Naive B cell (primary cell): ENCODE data around the gene GALNT7. TPM values are rescaled to one million over a fixed set of nuclear protein-coding genes. Genes with fewer than 3 reads are reported as not detected.

Source experiments
- ATAC-seq, 2 donors: fragments of 150-1000 bp; cut with Tn5 transposase; 2 replicates each; pipeline ENCODE4 v1.10.0; 2021; ENCODE audit warnings: low read depth in 2 of 2, mild to moderate bottlenecking in 2 of 2, moderate library complexity in 2 of 2
- DNase-seq: peaks from one replicate; pipeline ENCODE4 v3.0.0; 2022
- H3K27ac Mint-ChIP-seq, 6 donors: one replicate each; pipeline ENCODE4 v1.8.0; 2020 to 2022; ENCODE audit warnings: mild to moderate bottlenecking in 6 of 6, mixed read lengths in 6 of 6, moderate library complexity in 5 of 6, inconsistent platforms in 2 of 6
- H3K27me3 Mint-ChIP-seq, 3 donors: one replicate each; pipeline ENCODE4 v1.8.0; 2021 to 2022; ENCODE audit warnings: mixed read lengths in 3 of 3, mild to moderate bottlenecking in 1 of 3
- H3K36me3 Mint-ChIP-seq, 2 donors: one replicate each; pipeline ENCODE4 v1.8.0; 2020 to 2022; ENCODE audit warnings: mixed read lengths in 2 of 2, inconsistent platforms in 1 of 2, mild to moderate bottlenecking in 1 of 2
- H3K4me1 Mint-ChIP-seq, 3 donors: one replicate each; pipeline ENCODE4 v1.8.0; 2020 to 2022; ENCODE audit warnings: mixed read lengths in 3 of 3, inconsistent platforms in 1 of 3, mild to moderate bottlenecking in 1 of 3, moderate library complexity in 1 of 3
- H3K4me3 Mint-ChIP-seq, 8 donors: one replicate each; pipeline ENCODE4 v1.8.0; 2020 to 2022; ENCODE audit warnings: mild to moderate bottlenecking in 8 of 8, mixed read lengths in 8 of 8, moderate library complexity in 8 of 8, inconsistent platforms in 2 of 8
- H3K9me3 Mint-ChIP-seq, 7 donors: one replicate each; pipeline ENCODE4 v1.8.0; 2020 to 2022; ENCODE audit warnings: mixed read lengths in 7 of 7, mild to moderate bottlenecking in 5 of 7, inconsistent platforms in 2 of 7, moderate library complexity in 1 of 7
- polyA plus RNA-seq, 6 donors: library from polyadenylated mRNA; unstranded; fragments of 300-500 nt; fragmentation: Illumina TruSeq; gene quantifications; one replicate each; pipeline ENCODE4 v1.2.3, GENCODE V29; 2021; ENCODE audit warnings: low read depth in 6 of 6

GALNT7 gene
- polyA plus RNA-seq, 6 donors from 2014 or later, result 2.8 to 12.6 (median 11.9) TPM

GRCh38 chr4:173189117-173189693 is 20.6 kb downstream of the GALNT7 start:
- Mint-ChIP-seq H3K9me3 (no peaks in the 10 kb centered on the region), H3K27me3 (no peaks in the 10 kb centered on the region), H3K4me3 (no peak overlapping the region), H3K36me3 (no peaks in the 10 kb centered on the region), H3K4me1 (peaks cover 57 to 65% (median 60%) of the 10 kb centered on the region in 3 donors), H3K27ac (peak overlapping the region in 2 of 6 donors; percentile 25 to 83)
- DNase-seq (no peak), ATAC-seq (no peak)

GRCh38 chr4:173191623-173192041 is 23.0 kb downstream of the GALNT7 start:
- Mint-ChIP-seq H3K36me3 (no peaks in the 10 kb centered on the region), H3K27ac (peak overlapping the region in 2 of 6 donors; percentile 46 to 51), H3K4me3 (no peak overlapping the region), H3K27me3 (no peaks in the 10 kb centered on the region), H3K9me3 (no peaks in the 10 kb centered on the region), H3K4me1 (peaks cover 46 to 65% (median 56%) of the 10 kb centered on the region in 3 donors)
- ATAC-seq (no peak), DNase-seq (no peak)

GRCh38 chr4:173192375-173193162 is 24.0 kb downstream of the GALNT7 start:
- peaks cover 48 to 61% (median 55%) of the 10 kb centered on the region in 3 donors for H3K4me1 Mint-ChIP-seq
- H3K9me3 Mint-ChIP-seq, result no peaks in the 10 kb centered on the region
- no peaks in the 10 kb centered on the region for H3K36me3 Mint-ChIP-seq
- ATAC-seq, result peak; percentile 28 to 52
- no peaks in the 10 kb centered on the region for H3K27me3 Mint-ChIP-seq
- DNase-seq, result no peak
- H3K27ac Mint-ChIP-seq, result peak overlapping the region in 4 of 6 donors; percentile 1 to 83 (median 31)
- H3K4me3 Mint-ChIP-seq, result peak overlapping the region in 1 of 8 donors; percentile 43

DNA sequence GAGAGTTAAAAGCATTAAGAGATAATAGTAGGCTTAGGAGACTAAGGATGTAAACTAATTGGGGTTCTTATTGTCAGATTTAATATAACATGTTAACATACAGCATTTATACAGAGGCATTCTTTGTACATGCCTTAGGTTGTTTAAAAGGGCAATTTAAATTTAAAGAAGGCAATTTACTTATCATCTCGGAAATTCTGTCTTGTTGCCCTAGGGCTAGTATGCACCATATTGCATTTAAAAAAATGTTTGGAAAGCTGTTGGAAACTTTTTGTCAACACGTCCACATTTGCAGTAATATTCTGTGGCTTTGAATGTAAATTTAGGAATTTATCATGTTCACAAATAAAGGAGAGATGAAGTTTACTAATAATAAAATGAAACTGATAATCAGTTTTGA is 25.5 kb downstream of the GALNT7 start:
- peak overlapping the region in 1 of 8 donors; percentile 43 for H3K4me3 Mint-ChIP-seq
- ATAC-seq (no peak), DNase-seq (no peak)
- peaks cover 46 to 56% (median 48%) of the 10 kb centered on the region in 3 donors for H3K4me1 Mint-ChIP-seq
- H3K27me3 Mint-ChIP-seq, result no peaks in the 10 kb centered on the region
- H3K9me3 Mint-ChIP-seq, result no peaks in the 10 kb centered on the region
- H3K27ac Mint-ChIP-seq, result peak overlapping the region in 1 of 6 donors; percentile 71
- H3K36me3 Mint-ChIP-seq, result no peaks in the 10 kb centered on the region

DNA sequence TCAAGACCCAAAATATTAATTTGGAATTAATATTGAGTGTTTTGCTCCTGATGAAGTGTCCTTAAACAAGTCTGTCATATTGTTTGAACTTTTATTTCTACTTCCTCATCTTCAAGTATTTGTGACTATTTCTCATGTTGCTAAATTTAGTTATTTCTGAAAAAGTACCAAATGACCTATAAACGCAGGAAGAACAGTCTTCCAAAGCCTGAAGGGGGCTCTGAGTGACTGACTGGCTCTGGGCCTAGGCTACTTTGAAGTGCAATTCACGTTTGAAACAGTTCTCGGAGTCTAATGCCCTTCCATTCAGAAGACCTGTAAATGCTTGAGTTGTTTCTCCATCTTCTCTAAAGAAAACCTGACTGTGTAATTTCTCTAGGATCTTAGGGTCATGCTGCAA is 26.5 kb downstream of the GALNT7 start:
- no peaks in the 10 kb centered on the region for H3K9me3 Mint-ChIP-seq

DNA sequence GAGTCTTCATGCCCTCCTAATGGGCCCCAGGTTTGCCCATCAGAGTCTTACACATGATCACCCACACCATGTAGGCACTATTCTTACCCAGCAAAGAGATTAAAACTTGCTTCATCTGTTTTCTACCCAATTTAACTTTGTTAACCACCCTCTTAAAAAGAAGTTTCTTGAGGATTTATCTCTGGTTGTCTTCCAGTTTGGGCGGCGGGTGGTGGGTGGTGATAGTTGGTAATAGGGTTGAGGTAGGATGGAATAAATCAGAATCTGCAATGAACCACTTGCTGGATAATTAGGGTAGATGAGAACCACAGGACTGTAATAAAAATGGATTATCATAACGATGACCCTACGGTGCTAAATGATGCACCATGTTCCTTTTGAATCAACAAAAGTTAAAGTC is 30.9 kb downstream of the GALNT7 start:
- Mint-ChIP-seq H3K27ac (peak overlapping the region in 1 of 6 donors; percentile 31), H3K9me3 (peaks cover 7 to 20% (median 10%) of the 10 kb centered on the region in 7 donors), H3K4me3 (no peak overlapping the region), H3K36me3 (peaks cover 16 to 18% of the 10 kb centered on the region in 2 donors), H3K27me3 (no peaks in the 10 kb centered on the region), H3K4me1 (peaks cover 23 to 37% (median 33%) of the 10 kb centered on the region in 3 donors)
- DNase-seq (no peak), ATAC-seq (no peak)

More for the DNA sequence above, 26.5 kb downstream of the GALNT7 start:
- Mint-ChIP-seq H3K36me3 (no peaks in the 10 kb centered on the region), H3K27me3 (no peaks in the 10 kb centered on the region), H3K4me1 (peaks cover 41 to 55% (median 46%) of the 10 kb centered on the region in 3 donors), H3K4me3 (peak overlapping the region in 7 of 8 donors; percentile 24 to 76 (median 48)), H3K27ac (peak overlapping the region; percentile 49 to 89 (median 76))
- ATAC-seq, result peak; percentile 43 to 58
- DNase-seq, result no peak

GRCh38 chr4:173200103-173200884 is 31.7 kb downstream of the GALNT7 start:
- DNase-seq, result no peak
- no peaks in the 10 kb centered on the region for H3K27me3 Mint-ChIP-seq
- peaks cover 22% of the 10 kb centered on the region in 2 donors for H3K36me3 Mint-ChIP-seq
- H3K27ac Mint-ChIP-seq, result no peak overlapping the region
- H3K4me3 Mint-ChIP-seq, result no peak overlapping the region
- peaks cover 17 to 33% (median 31%) of the 10 kb centered on the region in 3 donors for H3K4me1 Mint-ChIP-seq
- peaks cover 7 to 23% (median 14%) of the 10 kb centered on the region in 7 donors for H3K9me3 Mint-ChIP-seq
- no peak for ATAC-seq

- Mint-ChIP-seq H3K4me3 (no peak overlapping the region), H3K4me1 (peaks cover 26 to 46% (median 40%) of the 10 kb centered on the region in 3 donors), H3K36me3 (peaks cover 22% of the 10 kb centered on the region in 2 donors), H3K27ac (peak overlapping the region in 1 of 6 donors; percentile 52), H3K27me3 (no peaks in the 10 kb centered on the region), H3K9me3 (peaks cover 7 to 23% (median 14%) of the 10 kb centered on the region in 7 donors)
- DNase-seq, result no peak
- ATAC-seq, result no peak
Measured at GRCh38 chr4:173202395-173202794, 33.8 kb downstream of the GALNT7 start.

- ATAC-seq (no peak), DNase-seq (no peak)
- Mint-ChIP-seq H3K4me3 (peak overlapping the region in 1 of 8 donors; percentile 40), H3K27me3 (no peaks in the 10 kb centered on the region), H3K27ac (peak overlapping the region in 1 of 6 donors; percentile 70), H3K4me1 (peaks cover 30 to 36% (median 32%) of the 10 kb centered on the region in 3 donors), H3K36me3 (peaks cover 22 to 29% of the 10 kb centered on the region in 2 donors), H3K9me3 (peaks cover 7 to 23% (median 14%) of the 10 kb centered on the region in 7 donors)
Measured at GRCh38 chr4:173205656-173206055, 37.0 kb downstream of the GALNT7 start.

DNA sequence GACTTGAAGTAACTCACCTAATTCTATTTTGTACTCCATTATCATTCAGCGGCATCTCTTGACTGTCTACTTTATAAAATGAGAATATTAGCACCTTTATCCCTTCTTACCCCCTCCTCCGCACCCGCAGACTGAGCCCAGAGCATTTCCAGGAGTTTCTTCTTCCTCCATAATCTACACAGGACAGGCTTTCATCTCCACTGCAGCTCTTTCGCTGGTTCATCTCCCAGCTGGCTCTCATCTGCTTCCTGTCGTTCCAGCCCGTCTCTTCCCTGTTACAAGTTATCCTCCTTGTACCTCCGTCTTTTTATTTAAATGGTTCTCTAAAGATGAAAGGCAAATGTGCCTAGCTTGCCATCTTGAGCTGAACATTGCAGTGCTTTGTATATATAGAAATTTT is 39.8 kb downstream of the GALNT7 start:
- Mint-ChIP-seq H3K9me3 (peaks cover 6 to 14% (median 13%) of the 10 kb centered on the region in 7 donors), H3K4me1 (peaks cover 25 to 39% (median 31%) of the 10 kb centered on the region in 3 donors), H3K27ac (peak overlapping the region in 1 of 6 donors; percentile 22), H3K27me3 (no peaks in the 10 kb centered on the region), H3K4me3 (no peak overlapping the region), H3K36me3 (peaks cover 17 to 18% of the 10 kb centered on the region in 2 donors)
- ATAC-seq, result no peak
- DNase-seq, result no peak

GRCh38 chr4:173211222-173211621 is 42.6 kb downstream of the GALNT7 start:
- Mint-ChIP-seq H3K4me3 (no peak overlapping the region), H3K9me3 (no peaks in the 10 kb centered on the region), H3K4me1 (peaks cover 19 to 32% (median 29%) of the 10 kb centered on the region in 3 donors), H3K36me3 (peaks cover 0 to 6% of the 10 kb centered on the region in 2 donors), H3K27ac (no peak overlapping the region), H3K27me3 (no peaks in the 10 kb centered on the region)
- DNase-seq (no peak), ATAC-seq (no peak)

- Mint-ChIP-seq H3K4me3 (no peak overlapping the region), H3K27me3 (no peaks in the 10 kb centered on the region), H3K36me3 (peaks cover 0 to 6% of the 10 kb centered on the region in 2 donors), H3K27ac (no peak overlapping the region), H3K9me3 (no peaks in the 10 kb centered on the region), H3K4me1 (peaks cover 14 to 28% (median 23%) of the 10 kb centered on the region in 3 donors)
- ATAC-seq, result no peak
- no peak for DNase-seq
Measured at GRCh38 chr4:173211838-173212237, 43.2 kb downstream of the GALNT7 start.

- Mint-ChIP-seq H3K4me1 (peaks cover 11 to 24% (median 23%) of the 10 kb centered on the region in 3 donors), H3K27me3 (no peaks in the 10 kb centered on the region), H3K9me3 (no peaks in the 10 kb centered on the region), H3K27ac (no peak overlapping the region), H3K36me3 (peaks cover 0 to 6% of the 10 kb centered on the region in 2 donors), H3K4me3 (no peak overlapping the region)
- ATAC-seq (no peak), DNase-seq (no peak)
Measured at GRCh38 chr4:173212379-173212778, 43.8 kb downstream of the GALNT7 start.
